Measurements from ENCODE around the gene OR52E4.

DNA sequence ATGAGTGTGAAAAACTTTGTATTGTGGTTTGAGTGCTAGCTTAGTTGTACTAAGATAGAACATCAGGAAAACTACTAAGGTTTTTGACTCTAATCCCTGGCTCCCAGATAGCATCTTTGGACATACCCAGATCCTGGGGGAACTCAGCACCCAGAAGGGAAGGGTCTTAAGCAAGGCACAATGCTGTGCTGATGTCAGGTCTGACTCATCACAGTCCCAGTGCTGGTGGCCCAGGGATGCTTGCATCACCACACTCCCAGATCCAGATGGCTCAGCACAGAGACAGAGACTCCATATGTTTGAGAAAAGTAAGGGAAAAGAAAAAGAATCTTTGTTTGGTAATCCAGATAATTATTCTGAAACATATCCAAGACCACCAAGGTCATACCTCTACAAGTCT is 43.4 kb downstream of the OR52E4 start:
- TF ChIP-seq ZC3H10 (CRISPR knock-in tag; IDR thresholded peaks at IDR 0.05): no peak
- TF ChIP-seq TCF4 (CRISPR knock-in tag; IDR thresholded peaks at IDR 0.05; ENCODE audit: borderline replicate concordance): no peak
- no peak for TF ChIP-seq CSRNP3 (CRISPR knock-in tag; IDR thresholded peaks at IDR 0.05)
- TF ChIP-seq, protein P1, sequence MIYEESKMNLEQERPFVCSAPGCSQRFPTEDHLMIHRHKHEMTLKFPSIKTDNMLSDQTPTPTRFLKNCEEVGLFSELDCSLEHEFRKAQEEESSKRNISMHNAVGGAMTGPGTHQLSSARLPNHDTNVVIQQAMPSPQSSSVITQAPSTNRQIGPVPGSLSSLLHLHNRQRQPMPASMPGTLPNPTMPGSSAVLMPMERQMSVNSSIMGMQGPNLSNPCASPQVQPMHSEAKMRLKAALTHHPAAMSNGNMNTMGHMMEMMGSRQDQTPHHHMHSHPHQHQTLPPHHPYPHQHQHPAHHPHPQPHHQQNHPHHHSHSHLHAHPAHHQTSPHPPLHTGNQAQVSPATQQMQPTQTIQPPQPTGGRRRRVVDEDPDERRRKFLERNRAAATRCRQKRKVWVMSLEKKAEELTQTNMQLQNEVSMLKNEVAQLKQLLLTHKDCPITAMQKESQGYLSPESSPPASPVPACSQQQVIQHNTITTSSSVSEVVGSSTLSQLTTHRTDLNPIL (CRISPR knock-in tag; IDR thresholded peaks at IDR 0.05; ENCODE audit: low read depth): no peak
- no peak for TF ChIP-seq ARNTL (CRISPR knock-in tag; IDR thresholded peaks at IDR 0.05; ENCODE audit: borderline replicate concordance, low read depth)
- TF ChIP-seq SNAI2 (CRISPR knock-in tag; IDR thresholded peaks at IDR 0.05): no peak
- TF ChIP-seq ZFP3 (CRISPR knock-in tag; IDR thresholded peaks at IDR 0.05): no peak
- no peak for TF ChIP-seq GLIS3 (CRISPR knock-in tag; IDR thresholded peaks at IDR 0.05)
- TF ChIP-seq ESRRG (CRISPR knock-in tag; IDR thresholded peaks at IDR 0.05): no peak

Measured in SK-N-SH treated with all-trans-retinoic acid at 6 μM for 48 hours (cell line).